Measurements from ENCODE around the gene SASH1. TPM values are rescaled to one million over a fixed set of nuclear protein-coding genes. Genes with fewer than 3 reads are reported as not detected.

SASH1 gene
- total and polyA plus RNA-seq, 2 donors (not counting 1 experiment from before 2014, with no cell fraction given): 38.6 to 44.6 TPM

- no peaks in the 10 kb centered on the region for H3K36me3 ChIP-seq (ENCODE audit: control insufficient read depth, insufficient read depth, low read length)
- no peaks in the 10 kb centered on the region for H4K20me1 ChIP-seq (ENCODE audit: control insufficient read depth, extremely low read depth, insufficient read depth, low read length)
- TF ChIP-seq CTCF (conservative IDR thresholded peaks at IDR 0.05 in 1 of 2, IDR thresholded peaks at IDR 0.05 in 1 of 2; ENCODE audit: low read depth in 1 of 2, low read length in 2 of 2) (no peak), EZH2 (IDR thresholded peaks at IDR 0.05; ENCODE audit: low read length, missing control alignments) (no peak)
- H3K4me2 ChIP-seq (ENCODE audit: extremely low read depth, insufficient read depth, low read length): no peak overlapping the region
- H2AFZ ChIP-seq (ENCODE audit: low read length): no peak overlapping the region
- no peak overlapping the region for H3K9ac ChIP-seq (ENCODE audit: insufficient read depth, low read length)
- H3K27ac ChIP-seq (ENCODE audit: insufficient read depth, low read length): no peak overlapping the region
- no peaks in the 10 kb centered on the region for H3K9me3 ChIP-seq (ENCODE audit: control insufficient read depth, insufficient read depth, low read depth, low read length)
- no peak for DNase-seq (ENCODE audit: low read depth in 2 of 2)
- no peaks in the 10 kb centered on the region for H3K27me3 ChIP-seq (ENCODE audit: control insufficient read depth, insufficient read depth, low read length)
- H3K4me3 ChIP-seq (replicated peaks in 1 of 4; ENCODE audit: control extremely low read depth in 1 of 4, insufficient read depth in 1 of 4, low read depth in 3 of 4, low read length in 4 of 4): no peak overlapping the region
- peaks cover 7% of the 10 kb centered on the region for H3K4me1 ChIP-seq (ENCODE audit: control insufficient read depth, extremely low read depth, insufficient read depth, low read length)
- no peaks in the 10 kb centered on the region for H3K79me2 ChIP-seq (ENCODE audit: control insufficient read depth, insufficient read depth, low read length)
These were observed 115.2 kb downstream of the SASH1 start for GRCh38 chr6:148457843-148458159.

GRCh38 chr6:148459238-148459637 lies 116.6 kb downstream of the SASH1 start:
- Histone ChIP-seq H3K36me3 (ENCODE audit: control insufficient read depth, insufficient read depth, low read length) (no peaks in the 10 kb centered on the region), H3K4me1 (ENCODE audit: control insufficient read depth, extremely low read depth, insufficient read depth, low read length) (peaks cover 7% of the 10 kb centered on the region), H3K9me3 (ENCODE audit: control insufficient read depth, insufficient read depth, low read depth, low read length) (no peaks in the 10 kb centered on the region), H3K4me3 (replicated peaks in 1 of 4; ENCODE audit: control extremely low read depth in 1 of 4, insufficient read depth in 1 of 4, low read depth in 3 of 4, low read length in 4 of 4) (no peak overlapping the region), H2AFZ (ENCODE audit: low read length) (no peak overlapping the region), H3K27ac (ENCODE audit: insufficient read depth, low read length) (no peak overlapping the region), H3K4me2 (ENCODE audit: extremely low read depth, insufficient read depth, low read length) (no peak overlapping the region), H3K9ac (ENCODE audit: insufficient read depth, low read length) (no peak overlapping the region), H4K20me1 (ENCODE audit: control insufficient read depth, extremely low read depth, insufficient read depth, low read length) (no peaks in the 10 kb centered on the region), H3K27me3 (ENCODE audit: control insufficient read depth, insufficient read depth, low read length) (no peaks in the 10 kb centered on the region), H3K79me2 (ENCODE audit: control insufficient read depth, insufficient read depth, low read length) (no peaks in the 10 kb centered on the region)
- TF ChIP-seq CTCF (conservative IDR thresholded peaks at IDR 0.05 in 1 of 2, IDR thresholded peaks at IDR 0.05 in 1 of 2; ENCODE audit: low read depth in 1 of 2, low read length in 2 of 2): no peak
- TF ChIP-seq EZH2 (IDR thresholded peaks at IDR 0.05; ENCODE audit: low read length, missing control alignments): no peak
- DNase-seq (ENCODE audit: low read depth in 2 of 2): no peak

GRCh38 chr6:148460876-148461646 lies 118.4 kb downstream of the SASH1 start:
- Histone ChIP-seq H3K9ac (ENCODE audit: insufficient read depth, low read length) (no peak overlapping the region), H4K20me1 (ENCODE audit: control insufficient read depth, extremely low read depth, insufficient read depth, low read length) (no peaks in the 10 kb centered on the region), H3K79me2 (ENCODE audit: control insufficient read depth, insufficient read depth, low read length) (no peaks in the 10 kb centered on the region), H3K27me3 (ENCODE audit: control insufficient read depth, insufficient read depth, low read length) (no peaks in the 10 kb centered on the region), H3K4me2 (ENCODE audit: extremely low read depth, insufficient read depth, low read length) (no peak overlapping the region), H3K36me3 (ENCODE audit: control insufficient read depth, insufficient read depth, low read length) (no peaks in the 10 kb centered on the region), H3K4me1 (ENCODE audit: control insufficient read depth, extremely low read depth, insufficient read depth, low read length) (peaks cover 7% of the 10 kb centered on the region), H2AFZ (ENCODE audit: low read length) (no peak overlapping the region), H3K9me3 (ENCODE audit: control insufficient read depth, insufficient read depth, low read depth, low read length) (no peaks in the 10 kb centered on the region), H3K27ac (ENCODE audit: insufficient read depth, low read length) (no peak overlapping the region), H3K4me3 (replicated peaks in 1 of 4; ENCODE audit: control extremely low read depth in 1 of 4, insufficient read depth in 1 of 4, low read depth in 3 of 4, low read length in 4 of 4) (no peak overlapping the region)
- no peak for DNase-seq (ENCODE audit: low read depth in 2 of 2)
- no peak for TF ChIP-seq EZH2 (IDR thresholded peaks at IDR 0.05; ENCODE audit: low read length, missing control alignments)
